Omental fat pad (tissue), 4 donors: ENCODE results near the gene ASAP2. TPM values are rescaled to one million over a fixed set of nuclear protein-coding genes. Genes with fewer than 3 reads are reported as not detected.

Experiments
- ATAC-seq: fragments of 150-250 bp; one replicate; pipeline ENCODE4 v1.9.1; 2016; ENCODE audit warnings: mild to moderate bottlenecking, moderate library complexity; ENCODE audit not compliant: low FRiP score
- DNase-seq: peaks from one replicate; pipeline ENCODE4 v3.0.0-alpha.2; 2019; ENCODE audit warnings: low spot score
- CTCF ChIP-seq, 3 donors: fragments of 450-650 bp; IDR thresholded peaks; one replicate each; pipeline ENCODE4 v1.5.1; 2016 to 2017; ENCODE audit warnings: antibody characterized with exemption in 3 of 3, mild to moderate bottlenecking in 3 of 3, moderate library complexity in 2 of 3
- total RNA-seq, 4 donors: library from RNA; depleted of rRNA; stranded (reverse); fragments of >200 nt; gene quantifications; one replicate each; pipeline ENCODE4 v1.1.0, GENCODE V29; 2016

ASAP2 gene
- total RNA-seq, 4 donors from 2014 or later = 16.8 to 57.4 (median 22.8) TPM

GRCh38 chr2:9315280-9315847 lies 108.8 kb downstream of the ASAP2 start:
- DNase-seq (no peak), ATAC-seq (no peak)
- TF ChIP-seq CTCF (IDR thresholded peaks at IDR 0.05) = no peak

- no peak for ATAC-seq
- no peak for TF ChIP-seq CTCF (IDR thresholded peaks at IDR 0.05)
- no peak for DNase-seq
Observed at GRCh38 chr2:9317559-9317958, 110.9 kb downstream of the ASAP2 start.

GRCh38 chr2:9318461-9319337 lies 112.1 kb downstream of the ASAP2 start:
- DNase-seq (no peak), ATAC-seq (no peak)

GRCh38 chr2:9319338-9319715 lies 112.7 kb downstream of the ASAP2 start:
- DNase-seq = no peak
- ATAC-seq = no peak
- TF ChIP-seq CTCF (IDR thresholded peaks at IDR 0.05) = no peak

More at GRCh38 chr2:9318461-9319337, 112.1 kb downstream of the ASAP2 start:
- TF ChIP-seq CTCF (IDR thresholded peaks at IDR 0.05) = no peak

GRCh38 chr2:9322576-9322975 lies 116.0 kb downstream of the ASAP2 start:
- TF ChIP-seq CTCF (IDR thresholded peaks at IDR 0.05) = no peak
- DNase-seq (no peak), ATAC-seq (no peak)

GRCh38 chr2:9325428-9325827 lies 118.8 kb downstream of the ASAP2 start:
- ATAC-seq (no peak), DNase-seq (no peak)
- no peak for TF ChIP-seq CTCF (IDR thresholded peaks at IDR 0.05)

GRCh38 chr2:9326975-9327374 lies 120.4 kb downstream of the ASAP2 start:
- no peak for ATAC-seq
- TF ChIP-seq CTCF (IDR thresholded peaks at IDR 0.05) = no peak
- no peak for DNase-seq
